Activated naive CD4-positive, alpha-beta T cell treated with anti-CD3 and anti-CD28 coated beads, Interleukin-2, amount 10 ng/mL, durations not matched to agents 7 days and 5 days (primary cell): ENCODE measurements around the gene TMC3.

ENCODE experiments used
- CTCF ChIA-PET: fragments of 350-600 bp; sonication (Branson Sonifier 250); formaldehyde crosslinking; loops from one replicate; lab custom pipeline; 2021; ENCODE audit warnings: antibody characterized with exemption; lab: Charles Lee
- DNase-seq: peaks from one replicate; pipeline ENCODE4 v3.0.0-alpha.2; 2020
- H3K27ac Mint-ChIP-seq: one replicate; pipeline ENCODE4 v1.8.0; 2021; ENCODE audit warnings: mild to moderate bottlenecking, moderate library complexity, mixed read lengths
- H3K27me3 Mint-ChIP-seq: one replicate; pipeline ENCODE4 v1.8.0; 2021; ENCODE audit warnings: mild to moderate bottlenecking, mixed read lengths
- H3K36me3 Mint-ChIP-seq: one replicate; pipeline ENCODE4 v1.8.0; 2021; ENCODE audit warnings: mixed read lengths
- H3K4me1 Mint-ChIP-seq: one replicate; pipeline ENCODE4 v1.8.0; 2021; ENCODE audit warnings: mixed read lengths
- H3K4me3 Mint-ChIP-seq: one replicate; pipeline ENCODE4 v1.8.0; 2021; ENCODE audit warnings: mild to moderate bottlenecking, moderate library complexity, mixed read lengths
- H3K9me3 Mint-ChIP-seq: one replicate; pipeline ENCODE4 v1.8.0; 2021; ENCODE audit warnings: mixed read lengths

TMC3 gene

GRCh38 chr15:81377871-81378270 lies 3.9 kb upstream of the TMC3 start:
- CTCF ChIA-PET: no interaction called here
- Mint-ChIP-seq H3K9me3 (no peaks in the 10 kb centered on the region), H3K36me3 (no peaks in the 10 kb centered on the region), H3K4me3 (no peak overlapping the region), H3K27me3 (peaks cover 9% of the 10 kb centered on the region), H3K27ac (no peak overlapping the region), H3K4me1 (peaks cover 6% of the 10 kb centered on the region)
- no peak for DNase-seq

GRCh38 chr15:81376231-81376630 lies 2.2 kb upstream of the TMC3 start:
- Mint-ChIP-seq H3K36me3 (no peaks in the 10 kb centered on the region), H3K4me3 (no peak overlapping the region), H3K4me1 (peaks cover 6% of the 10 kb centered on the region), H3K9me3 (no peaks in the 10 kb centered on the region), H3K27ac (no peak overlapping the region), H3K27me3 (peaks cover 9% of the 10 kb centered on the region)
- CTCF ChIA-PET: no interaction called here
- DNase-seq: no peak

GRCh38 chr15:81375461-81375860 lies 1.4 kb upstream of the TMC3 start:
- peaks cover 4% of the 10 kb centered on the region for H3K4me1 Mint-ChIP-seq
- CTCF ChIA-PET: no interaction called here
- no peak overlapping the region for H3K27ac Mint-ChIP-seq
- H3K4me3 Mint-ChIP-seq: no peak overlapping the region
- DNase-seq: no peak
- H3K9me3 Mint-ChIP-seq: no peaks in the 10 kb centered on the region
- H3K27me3 Mint-ChIP-seq: peaks cover 9% of the 10 kb centered on the region
- H3K36me3 Mint-ChIP-seq: no peaks in the 10 kb centered on the region

- Mint-ChIP-seq H3K4me3 (no peak overlapping the region), H3K4me1 (no peaks in the 10 kb centered on the region), H3K9me3 (no peaks in the 10 kb centered on the region), H3K36me3 (no peaks in the 10 kb centered on the region), H3K27ac (no peak overlapping the region), H3K27me3 (peaks cover 9% of the 10 kb centered on the region)
- CTCF ChIA-PET: interaction anchor here (0.9 kb wide), 1 partner anchor 264 kb away, joined by 3 read pairs; no protein-coding TSS in a partner anchor
- no peak for DNase-seq
Measured at GRCh38 chr15:81373176-81373575, 837 bp downstream of the TMC3 start.

GRCh38 chr15:81372575-81372974 lies 1.4 kb downstream of the TMC3 start:
- H3K4me3 Mint-ChIP-seq: no peak overlapping the region
- DNase-seq: no peak
- no peaks in the 10 kb centered on the region for H3K36me3 Mint-ChIP-seq
- no peaks in the 10 kb centered on the region for H3K4me1 Mint-ChIP-seq
- H3K27ac Mint-ChIP-seq: no peak overlapping the region
- CTCF ChIA-PET: interaction anchor here (0.6 kb wide), 1 partner anchor 97 kb away, joined by 3 read pairs; no protein-coding TSS in a partner anchor
- H3K9me3 Mint-ChIP-seq: no peaks in the 10 kb centered on the region
- H3K27me3 Mint-ChIP-seq: peaks cover 6% of the 10 kb centered on the region

GRCh38 chr15:81363718-81364500 lies 10.1 kb downstream of the TMC3 start:
- no peaks in the 10 kb centered on the region for H3K4me1 Mint-ChIP-seq
- H3K36me3 Mint-ChIP-seq: no peaks in the 10 kb centered on the region
- no peak overlapping the region for H3K27ac Mint-ChIP-seq
- H3K9me3 Mint-ChIP-seq: no peaks in the 10 kb centered on the region
- no peak for DNase-seq
- H3K4me3 Mint-ChIP-seq: no peak overlapping the region
- peaks cover 5% of the 10 kb centered on the region for H3K27me3 Mint-ChIP-seq
- CTCF ChIA-PET: no interaction called here

GRCh38 chr15:81363276-81363675 lies 10.7 kb downstream of the TMC3 start:
- no peak overlapping the region for H3K27ac Mint-ChIP-seq
- CTCF ChIA-PET: no interaction called here
- no peaks in the 10 kb centered on the region for H3K9me3 Mint-ChIP-seq
- no peak for DNase-seq
- no peaks in the 10 kb centered on the region for H3K4me1 Mint-ChIP-seq
- peaks cover 5% of the 10 kb centered on the region for H3K27me3 Mint-ChIP-seq
- H3K4me3 Mint-ChIP-seq: no peak overlapping the region
- no peaks in the 10 kb centered on the region for H3K36me3 Mint-ChIP-seq

GRCh38 chr15:81362790-81363189 lies 11.2 kb downstream of the TMC3 start:
- H3K27ac Mint-ChIP-seq: no peak overlapping the region
- no peak for DNase-seq
- CTCF ChIA-PET: interaction anchor here (1.2 kb wide), 1 partner anchor 97 kb away, joined by 4 read pairs; no protein-coding TSS in a partner anchor
- no peaks in the 10 kb centered on the region for H3K9me3 Mint-ChIP-seq
- H3K36me3 Mint-ChIP-seq: no peaks in the 10 kb centered on the region
- no peak overlapping the region for H3K4me3 Mint-ChIP-seq
- H3K4me1 Mint-ChIP-seq: no peaks in the 10 kb centered on the region
- H3K27me3 Mint-ChIP-seq: peaks cover 5% of the 10 kb centered on the region

GRCh38 chr15:81361891-81362290 lies 12.1 kb downstream of the TMC3 start:
- CTCF ChIA-PET: interaction anchor here (1.2 kb wide), 1 partner anchor 96 kb away, joined by 4 read pairs; no protein-coding TSS in a partner anchor
- H3K4me1 Mint-ChIP-seq: no peaks in the 10 kb centered on the region
- no peak for DNase-seq
- H3K4me3 Mint-ChIP-seq: no peak overlapping the region
- no peaks in the 10 kb centered on the region for H3K36me3 Mint-ChIP-seq
- no peak overlapping the region for H3K27ac Mint-ChIP-seq
- peaks cover 5% of the 10 kb centered on the region for H3K27me3 Mint-ChIP-seq
- H3K9me3 Mint-ChIP-seq: no peaks in the 10 kb centered on the region

GRCh38 chr15:81360491-81360890 lies 13.5 kb downstream of the TMC3 start:
- Mint-ChIP-seq H3K27me3 (peaks cover 13% of the 10 kb centered on the region), H3K4me1 (no peaks in the 10 kb centered on the region), H3K9me3 (no peaks in the 10 kb centered on the region), H3K27ac (no peak overlapping the region), H3K36me3 (no peaks in the 10 kb centered on the region), H3K4me3 (no peak overlapping the region)
- no peak for DNase-seq
- CTCF ChIA-PET: no interaction called here

- Mint-ChIP-seq H3K9me3 (no peaks in the 10 kb centered on the region), H3K4me3 (no peak overlapping the region), H3K27ac (no peak overlapping the region), H3K27me3 (peaks cover 13% of the 10 kb centered on the region), H3K36me3 (no peaks in the 10 kb centered on the region), H3K4me1 (no peaks in the 10 kb centered on the region)
- CTCF ChIA-PET: no interaction called here
- DNase-seq: no peak
Measured at GRCh38 chr15:81358248-81358647, 15.8 kb downstream of the TMC3 start.

- DNase-seq: no peak
- H3K9me3 Mint-ChIP-seq: no peaks in the 10 kb centered on the region
- H3K4me3 Mint-ChIP-seq: no peak overlapping the region
- H3K27me3 Mint-ChIP-seq: peaks cover 13% of the 10 kb centered on the region
- no peak overlapping the region for H3K27ac Mint-ChIP-seq
- no peaks in the 10 kb centered on the region for H3K4me1 Mint-ChIP-seq
- CTCF ChIA-PET: no interaction called here
- no peaks in the 10 kb centered on the region for H3K36me3 Mint-ChIP-seq
Measured at GRCh38 chr15:81357180-81357686, 16.8 kb downstream of the TMC3 start.

- Mint-ChIP-seq H3K27ac (no peak overlapping the region), H3K4me1 (no peaks in the 10 kb centered on the region), H3K4me3 (no peak overlapping the region), H3K36me3 (no peaks in the 10 kb centered on the region), H3K9me3 (no peaks in the 10 kb centered on the region), H3K27me3 (peaks cover 18% of the 10 kb centered on the region)
- no peak for DNase-seq
- CTCF ChIA-PET: no interaction called here
Measured at GRCh38 chr15:81356252-81356651, 17.8 kb downstream of the TMC3 start.

GRCh38 chr15:81351651-81352050 lies 22.4 kb downstream of the TMC3 start:
- Mint-ChIP-seq H3K27me3 (peaks cover 11% of the 10 kb centered on the region), H3K27ac (no peak overlapping the region), H3K4me3 (no peak overlapping the region), H3K4me1 (no peaks in the 10 kb centered on the region), H3K9me3 (no peaks in the 10 kb centered on the region), H3K36me3 (no peaks in the 10 kb centered on the region)
- CTCF ChIA-PET: no interaction called here
- DNase-seq: no peak

- no peaks in the 10 kb centered on the region for H3K9me3 Mint-ChIP-seq
- no peaks in the 10 kb centered on the region for H3K4me1 Mint-ChIP-seq
- no peaks in the 10 kb centered on the region for H3K36me3 Mint-ChIP-seq
- no peak overlapping the region for H3K27ac Mint-ChIP-seq
- H3K27me3 Mint-ChIP-seq: peaks cover 6% of the 10 kb centered on the region
- no peak for DNase-seq
- no peak overlapping the region for H3K4me3 Mint-ChIP-seq
- CTCF ChIA-PET: no interaction called here
Measured at GRCh38 chr15:81349271-81349670, 24.7 kb downstream of the TMC3 start.
